Stimulated activated CD4-positive, alpha-beta T cell treated with anti-CD3 and anti-CD28 coated beads, Interleukin-15, amount 100 ng/mL, for 48 hours (primary cell): Measurements from ENCODE around the gene NWD2.

Experiments
- DNase-seq, 2 donors: peaks; one replicate each; pipeline ENCODE4 v3.0.0-alpha.2; 2020; ENCODE audit warnings: low read depth in 2 of 2

Gene NWD2

DNA sequence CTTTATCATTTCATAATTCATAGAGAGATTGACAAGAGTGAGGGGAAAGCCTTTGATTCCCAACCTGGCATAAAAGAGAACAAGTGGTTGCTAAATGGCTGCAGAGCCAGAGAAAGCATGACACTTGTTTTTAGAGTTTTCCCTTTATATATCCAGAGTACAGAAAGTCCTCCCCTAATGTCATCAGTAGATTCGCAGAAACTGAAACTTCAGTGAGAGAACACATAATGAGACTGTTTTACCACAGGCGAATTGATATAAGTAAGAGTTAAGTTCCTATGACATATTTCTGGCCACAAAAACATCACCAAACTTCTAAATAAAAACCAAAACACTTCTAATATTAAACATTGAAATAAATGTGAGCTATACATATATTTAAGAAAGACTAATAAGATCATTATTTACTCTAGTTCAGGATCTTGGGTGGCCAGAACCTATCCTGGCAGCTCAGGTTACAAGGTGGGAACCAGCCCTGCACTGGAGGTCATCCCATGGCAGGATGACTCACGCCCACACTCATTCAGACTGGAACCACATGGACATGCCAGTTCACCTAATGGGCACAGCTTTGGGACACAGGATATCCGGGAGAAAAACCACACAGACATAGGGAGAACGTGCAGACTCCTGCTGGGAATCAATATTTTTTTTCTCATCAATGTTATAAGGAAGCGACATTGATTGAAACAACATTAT lies 35.5 kb downstream of the NWD2 start:
- no peak for DNase-seq

- DNase-seq, result no peak
Measured at GRCh38 chr4:37299468-37299867, 54.9 kb downstream of the NWD2 start.

DNA sequence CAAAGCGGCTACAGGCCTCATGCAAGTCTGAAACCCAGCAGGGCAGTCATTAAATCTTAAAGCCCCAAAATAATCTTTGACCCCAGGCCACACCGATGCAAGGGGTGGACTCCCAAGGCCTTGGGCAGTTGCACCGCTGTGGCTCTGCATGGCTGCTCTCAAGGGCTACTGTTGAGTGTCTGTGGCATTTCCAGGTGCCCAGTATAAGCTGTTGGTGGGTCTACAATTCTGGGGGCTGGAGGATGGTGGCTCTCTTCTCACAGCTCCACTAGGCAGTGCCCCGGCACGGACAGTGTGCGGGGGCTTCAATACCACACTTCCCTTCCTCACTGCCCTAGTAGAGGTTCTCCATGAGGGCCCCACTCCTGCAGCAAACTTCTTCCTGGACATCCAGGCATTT lies 60.1 kb downstream of the NWD2 start:
- DNase-seq, result no peak

DNA sequence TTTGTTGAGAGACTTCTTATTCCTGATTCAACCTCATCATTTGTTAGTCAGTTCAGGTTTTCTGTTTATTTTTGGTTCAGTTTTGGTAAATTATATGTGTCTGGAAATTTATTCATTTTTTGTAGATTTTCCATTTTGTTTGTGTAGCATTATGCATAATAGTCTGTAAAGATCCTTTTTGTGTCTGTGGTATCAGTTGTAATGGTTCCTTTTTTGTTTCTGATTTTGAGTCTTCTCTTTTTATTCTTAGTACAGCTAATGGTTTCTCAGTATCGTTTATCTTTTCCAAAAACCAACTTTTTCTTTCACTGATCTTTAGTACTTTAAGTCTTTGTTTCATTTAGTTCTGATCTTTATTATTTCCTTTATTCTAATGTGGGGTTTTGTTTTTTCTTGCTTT lies 61.4 kb downstream of the NWD2 start:
- DNase-seq, result no peak

DNA sequence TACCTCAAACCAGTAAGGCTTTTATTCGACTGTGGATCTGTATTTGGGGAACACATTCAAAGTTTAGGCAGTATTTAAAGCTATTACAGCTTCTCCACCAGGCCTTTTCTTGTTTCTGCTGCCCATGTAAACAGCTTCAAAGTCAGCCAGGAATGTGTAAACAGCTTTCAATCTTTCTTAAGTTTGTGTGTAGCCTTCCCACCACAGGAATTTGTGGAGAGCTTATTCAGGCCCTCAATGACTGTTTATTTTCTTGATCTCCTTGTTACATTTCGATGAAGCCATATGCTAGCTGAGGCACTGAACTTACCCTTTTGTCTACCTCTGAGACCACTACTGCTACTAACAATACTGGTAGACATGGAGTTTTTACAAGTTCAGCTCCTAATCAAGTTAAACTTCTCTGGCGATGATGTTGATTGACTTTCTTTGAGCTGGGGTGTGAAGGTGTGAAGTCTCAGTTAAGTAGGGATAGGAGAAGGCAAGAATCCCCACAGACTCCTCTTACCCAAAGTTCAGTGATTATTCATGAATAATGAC lies 72.6 kb downstream of the NWD2 start:
- DNase-seq, result no peak

GRCh38 chr4:37320513-37321235 lies 76.1 kb downstream of the NWD2 start:
- no peak for DNase-seq

GRCh38 chr4:37322122-37322521 lies 77.6 kb downstream of the NWD2 start:
- no peak for DNase-seq

GRCh38 chr4:37324546-37324945 lies 80.0 kb downstream of the NWD2 start:
- DNase-seq, result no peak

- DNase-seq, result no peak
Measured at GRCh38 chr4:37326852-37327251, 82.3 kb downstream of the NWD2 start.

- DNase-seq, result no peak
Measured at GRCh38 chr4:37338972-37339371, 94.4 kb downstream of the NWD2 start.

- DNase-seq, result no peak
Measured at GRCh38 chr4:37358748-37359147, 114.2 kb downstream of the NWD2 start.

GRCh38 chr4:37359261-37359660 lies 114.7 kb downstream of the NWD2 start:
- DNase-seq, result no peak

DNA sequence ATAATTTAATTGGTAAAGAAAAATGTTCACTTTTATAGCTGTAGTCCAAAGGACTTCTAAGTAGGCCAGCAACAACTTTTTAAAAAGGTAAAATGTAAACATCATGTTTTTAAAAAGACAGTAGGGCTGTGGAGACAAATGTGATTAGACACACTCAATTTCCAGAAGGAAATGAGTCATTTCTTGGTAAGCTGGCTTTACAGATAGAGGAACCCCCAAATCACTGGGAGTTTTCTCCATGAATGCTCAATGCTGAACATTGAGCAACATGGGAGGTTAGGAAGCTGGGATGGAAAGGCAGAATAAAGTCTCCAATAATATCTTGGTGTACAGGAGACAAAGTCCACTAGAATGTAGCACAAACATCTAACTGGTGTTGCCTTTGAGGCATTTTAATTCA lies 121.3 kb downstream of the NWD2 start:
- DNase-seq, result no peak

DNA sequence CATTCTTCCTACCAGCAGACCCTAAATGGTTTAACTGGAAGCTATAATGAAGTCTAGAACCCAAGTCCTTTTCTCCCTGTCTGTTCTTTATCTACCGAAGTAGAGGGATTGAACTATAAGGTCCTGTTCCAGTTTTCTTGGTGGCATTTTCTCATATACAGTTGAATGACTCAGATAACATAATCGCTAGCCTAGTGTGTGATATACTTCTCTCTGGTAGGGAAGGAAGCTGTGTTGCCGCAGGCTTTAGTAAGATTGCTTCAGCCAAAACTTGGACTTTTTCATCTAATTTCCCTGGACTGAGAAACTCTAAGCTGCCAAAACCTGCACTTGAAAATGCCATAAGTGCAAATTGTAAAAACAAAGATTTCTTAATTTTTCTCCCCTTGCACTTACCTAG lies 123.4 kb downstream of the NWD2 start:
- no peak for DNase-seq

DNA sequence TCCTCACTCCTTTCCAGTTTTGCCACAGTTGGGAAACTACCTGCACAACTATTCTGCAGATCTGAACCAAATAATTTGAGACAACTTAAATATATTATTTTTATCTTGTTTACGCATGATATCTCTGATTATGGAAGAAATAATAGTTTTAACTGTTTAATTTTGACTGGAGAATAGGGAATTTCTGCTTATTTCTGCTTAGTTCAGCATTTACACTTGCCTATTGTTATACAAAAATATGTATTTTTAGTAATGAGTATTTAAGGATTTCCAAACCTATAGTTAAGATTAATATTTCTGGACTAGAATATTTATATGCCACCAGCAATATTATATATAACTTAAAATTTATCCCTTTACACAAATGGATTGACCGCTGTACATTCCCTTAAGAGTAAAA lies 125.5 kb downstream of the NWD2 start:
- DNase-seq, result no peak

GRCh38 chr4:37381040-37381668 lies 136.6 kb downstream of the NWD2 start:
- no peak for DNase-seq

DNA sequence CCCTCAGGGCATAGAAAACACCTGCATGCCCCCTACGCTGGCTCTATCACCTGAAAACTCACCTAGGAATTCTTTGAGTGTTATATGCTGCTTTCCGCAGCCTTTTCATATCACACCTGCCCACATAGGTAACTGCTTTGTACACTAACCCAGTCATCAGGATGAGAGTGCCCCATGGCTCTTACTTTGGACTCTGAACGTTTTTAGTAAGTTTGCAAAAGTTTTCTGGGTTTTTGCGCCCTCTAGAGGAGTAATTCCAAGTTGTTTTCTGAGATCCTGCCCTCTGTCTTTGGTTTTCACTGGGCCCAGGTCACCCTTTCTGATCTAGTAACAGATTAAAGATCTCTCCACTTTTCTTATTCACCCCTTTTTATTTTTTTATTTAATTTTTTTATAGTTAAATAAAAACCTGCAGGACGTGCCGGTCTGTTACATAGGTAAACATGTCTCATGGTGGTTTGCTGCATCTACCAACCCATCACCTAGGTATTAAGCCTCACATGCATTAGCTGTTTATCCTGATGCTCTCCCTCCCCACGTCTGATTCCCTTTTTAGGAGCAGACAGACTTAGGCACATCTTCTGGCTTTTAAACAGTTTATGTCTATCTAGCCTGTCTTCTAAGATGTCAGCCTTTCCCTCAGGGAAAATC lies 139.2 kb downstream of the NWD2 start:
- DNase-seq, result no peak

- no peak for DNase-seq
Measured at GRCh38 chr4:37385424-37385823, 140.9 kb downstream of the NWD2 start.

GRCh38 chr4:37388681-37389365 lies 144.3 kb downstream of the NWD2 start:
- DNase-seq, result no peak

- DNase-seq, result no peak
Measured at GRCh38 chr4:37389366-37389765, 144.8 kb downstream of the NWD2 start.

- peak in 1 of 2 donors; percentile 22 for DNase-seq
Measured at GRCh38 chr4:37389967-37390580, 145.5 kb downstream of the NWD2 start.
